Fibroblast of mammary gland (primary cell): ENCODE results near the gene SEMA4A.

Experiments
- DNase-seq: peaks from one replicate; pipeline ENCODE4 v3.0.0-alpha.2; 2010; ENCODE audit warnings: low read depth
- H3K4me3 ChIP-seq: 2 replicates; pipeline ENCODE4 v1.5.1; 2011; ENCODE audit warnings: low read depth, mild to moderate bottlenecking, low read length, moderate library complexity; ENCODE audit not compliant: control insufficient read depth
- CTCF ChIP-seq: conservative IDR thresholded peaks from 2 replicates; pipeline ENCODE4 v1.5.1; 2011; ENCODE audit warnings: low read depth, low read length, inconsistent platforms; ENCODE audit not compliant: control insufficient read depth, insufficient read depth

The SEMA4A gene

GRCh38 chr1:156130578-156130942 is 22.8 kb upstream of the SEMA4A start:
- H3K4me3 ChIP-seq = no peak overlapping the region
- no peak for DNase-seq
- TF ChIP-seq CTCF = no peak

- no peak overlapping the region for H3K4me3 ChIP-seq
- no peak for TF ChIP-seq CTCF
- DNase-seq = no peak
Observed at GRCh38 chr1:156134716-156135435, 18.5 kb upstream of the SEMA4A start.

GRCh38 chr1:156135930-156136871 is 17.2 kb upstream of the SEMA4A start:
- TF ChIP-seq CTCF = no peak
- H3K4me3 ChIP-seq = no peak overlapping the region
- DNase-seq = no peak

GRCh38 chr1:156136970-156137483 is 16.4 kb upstream of the SEMA4A start:
- no peak for DNase-seq
- no peak for TF ChIP-seq CTCF
- H3K4me3 ChIP-seq = no peak overlapping the region

GRCh38 chr1:156138458-156138867 is 14.9 kb upstream of the SEMA4A start:
- H3K4me3 ChIP-seq = no peak overlapping the region
- no peak for DNase-seq
- TF ChIP-seq CTCF = no peak

GRCh38 chr1:156140879-156141707 is 12.3 kb upstream of the SEMA4A start:
- no peak overlapping the region for H3K4me3 ChIP-seq
- peak; percentile 53 for DNase-seq
- TF ChIP-seq CTCF = peak; percentile 47
